Mucosa of stomach (tissue), 1 donor: ENCODE measurements around the gene C3.

ENCODE experiments used
- H3K27me3 ChIP-seq: one replicate; pipeline ENCODE4 v1.7.0; 2013; ENCODE audit warnings: mild to moderate bottlenecking, low read length; ENCODE audit not compliant: control insufficient read depth, insufficient read depth
- H3K36me3 ChIP-seq: one replicate; pipeline ENCODE4 v1.7.0; 2013; ENCODE audit warnings: low read length; ENCODE audit not compliant: control insufficient read depth, insufficient read depth
- H3K4me1 ChIP-seq: one replicate; pipeline ENCODE4 v1.7.0; 2013; ENCODE audit warnings: mild to moderate bottlenecking, low read length; ENCODE audit not compliant: control insufficient read depth, insufficient read depth
- H3K4me3 ChIP-seq: one replicate; pipeline ENCODE4 v1.7.0; 2013; ENCODE audit warnings: low read length
- H3K9ac ChIP-seq: one replicate; pipeline ENCODE4 v1.7.0; 2013; ENCODE audit warnings: mild to moderate bottlenecking, low read length, moderate library complexity
- H3K9me3 ChIP-seq: one replicate; pipeline ENCODE4 v1.7.0; 2013; ENCODE audit warnings: mild to moderate bottlenecking, low read length, moderate library complexity; ENCODE audit not compliant: control insufficient read depth
- donor health status: Pancreatic carcinoma.

Gene C3

GRCh38 chr19:6690160-6690885 lies 30.1 kb downstream of the C3 start:
- H3K9me3 ChIP-seq, result no peaks in the 10 kb centered on the region
- H3K4me1 ChIP-seq, result no peaks in the 10 kb centered on the region
- no peak overlapping the region for H3K9ac ChIP-seq
- H3K36me3 ChIP-seq, result no peaks in the 10 kb centered on the region
- no peak overlapping the region for H3K4me3 ChIP-seq
- no peaks in the 10 kb centered on the region for H3K27me3 ChIP-seq

- Histone ChIP-seq H3K27me3 (no peaks in the 10 kb centered on the region), H3K4me1 (no peaks in the 10 kb centered on the region), H3K4me3 (no peak overlapping the region), H3K9ac (no peak overlapping the region), H3K9me3 (no peaks in the 10 kb centered on the region), H3K36me3 (no peaks in the 10 kb centered on the region)
These were observed 33.3 kb downstream of the C3 start for GRCh38 chr19:6687114-6687513.

DNA sequence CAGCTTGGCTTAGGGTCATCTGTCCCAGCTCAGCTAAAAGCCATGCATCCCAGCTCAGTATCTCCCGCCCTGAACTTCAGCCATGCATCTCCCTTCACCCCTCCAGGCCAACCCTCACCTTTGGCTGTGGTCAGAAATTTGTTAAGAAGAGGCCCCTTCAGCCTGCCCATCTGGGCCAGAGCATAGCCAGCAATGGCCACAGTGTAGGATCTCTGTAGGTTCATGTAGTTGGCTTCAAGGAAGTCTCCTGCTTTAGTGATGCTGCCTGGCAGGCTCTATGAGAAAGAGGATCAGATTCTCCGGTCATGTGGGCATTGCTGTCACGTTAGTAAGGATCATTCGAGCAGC lies 33.8 kb downstream of the C3 start:
- Histone ChIP-seq H3K36me3 (no peaks in the 10 kb centered on the region), H3K4me1 (no peaks in the 10 kb centered on the region), H3K4me3 (no peak overlapping the region), H3K9me3 (no peaks in the 10 kb centered on the region), H3K27me3 (no peaks in the 10 kb centered on the region), H3K9ac (no peak overlapping the region)

DNA sequence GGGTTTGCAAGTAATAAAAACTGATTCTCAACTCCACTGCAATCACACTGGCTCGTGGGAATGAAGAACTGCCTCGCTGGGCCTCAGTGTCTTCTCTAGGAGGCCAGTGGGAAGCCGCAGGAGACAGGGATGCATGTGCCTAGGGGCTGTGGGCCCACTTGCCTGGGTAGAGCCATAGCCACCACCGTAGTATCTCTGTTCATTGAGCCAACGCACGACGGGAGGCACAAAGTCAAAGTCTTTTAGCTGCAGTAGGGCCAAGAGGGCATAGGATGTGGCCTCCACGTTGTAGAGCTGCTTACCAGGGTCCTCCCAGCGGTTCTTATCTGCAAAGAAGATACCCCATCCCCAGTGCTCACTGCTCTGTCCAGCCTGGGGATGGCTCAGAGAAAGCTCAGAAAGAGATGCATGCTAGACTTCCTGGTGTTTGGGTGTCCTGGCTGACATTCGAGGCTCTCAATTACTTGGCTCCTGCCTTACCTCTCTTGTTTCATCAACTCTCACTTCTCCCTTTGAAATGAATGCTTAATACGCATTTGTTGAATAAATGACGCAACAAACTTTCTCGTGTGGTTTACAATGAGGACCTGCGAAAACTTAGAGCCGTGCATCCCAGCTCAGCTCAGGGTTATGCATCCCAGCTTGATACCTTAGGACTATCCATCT lies 34.4 kb downstream of the C3 start:
- Histone ChIP-seq H3K4me3 (no peak overlapping the region), H3K36me3 (no peaks in the 10 kb centered on the region), H3K9me3 (no peaks in the 10 kb centered on the region), H3K9ac (no peak overlapping the region), H3K4me1 (no peaks in the 10 kb centered on the region), H3K27me3 (no peaks in the 10 kb centered on the region)

DNA sequence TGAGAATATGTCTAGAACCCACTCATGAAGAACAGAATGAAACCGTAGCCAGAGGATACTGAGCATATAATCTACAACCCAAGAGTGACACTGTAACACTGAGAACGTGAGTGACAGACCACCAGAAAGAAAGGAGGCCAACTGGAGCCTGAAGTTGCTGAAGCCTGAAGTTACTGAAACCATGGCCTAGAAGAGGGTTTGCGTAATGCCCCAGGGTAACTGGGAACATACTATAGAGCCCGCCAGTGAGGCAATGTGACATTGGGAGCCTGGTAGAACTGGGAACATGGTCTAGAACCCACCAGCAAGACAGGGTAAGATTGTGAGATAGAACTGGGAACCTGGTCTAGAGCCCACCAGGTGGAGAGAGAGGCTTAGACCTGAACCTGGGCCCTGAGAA lies 35.0 kb downstream of the C3 start:
- Histone ChIP-seq H3K4me3 (no peak overlapping the region), H3K4me1 (no peaks in the 10 kb centered on the region), H3K9me3 (no peaks in the 10 kb centered on the region), H3K27me3 (no peaks in the 10 kb centered on the region), H3K36me3 (no peaks in the 10 kb centered on the region), H3K9ac (no peak overlapping the region)

DNA sequence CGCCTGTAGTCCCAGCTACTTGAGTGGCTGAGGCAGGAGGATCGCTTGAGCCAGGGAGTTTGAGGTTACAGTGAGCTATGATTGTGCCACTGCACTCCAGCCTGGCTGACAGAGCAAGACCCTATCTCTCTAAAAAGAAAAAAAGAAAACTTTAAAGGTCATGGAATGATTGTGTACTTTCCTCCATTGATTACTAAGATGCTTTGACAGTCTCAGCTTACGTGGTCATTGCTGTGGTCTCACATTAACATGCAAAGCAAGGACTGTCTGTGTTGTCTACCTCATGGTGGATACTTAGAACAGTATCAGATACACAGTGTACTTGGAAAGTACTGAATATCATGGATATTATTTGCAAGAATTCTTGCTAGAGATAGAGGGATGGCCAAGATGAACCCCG lies 36.5 kb downstream of the C3 start:
- H3K9me3 ChIP-seq, result no peaks in the 10 kb centered on the region

GRCh38 chr19:6682607-6683128 lies 37.8 kb downstream of the C3 start:
- Histone ChIP-seq H3K4me1 (no peaks in the 10 kb centered on the region), H3K36me3 (no peaks in the 10 kb centered on the region), H3K4me3 (no peak overlapping the region), H3K9me3 (no peaks in the 10 kb centered on the region), H3K9ac (no peak overlapping the region), H3K27me3 (no peaks in the 10 kb centered on the region)

More for the DNA sequence above, 36.5 kb downstream of the C3 start:
- H3K36me3 ChIP-seq, result no peaks in the 10 kb centered on the region
- no peaks in the 10 kb centered on the region for H3K4me1 ChIP-seq
- H3K27me3 ChIP-seq, result no peaks in the 10 kb centered on the region
- H3K9ac ChIP-seq, result no peak overlapping the region
- H3K4me3 ChIP-seq, result no peak overlapping the region

DNA sequence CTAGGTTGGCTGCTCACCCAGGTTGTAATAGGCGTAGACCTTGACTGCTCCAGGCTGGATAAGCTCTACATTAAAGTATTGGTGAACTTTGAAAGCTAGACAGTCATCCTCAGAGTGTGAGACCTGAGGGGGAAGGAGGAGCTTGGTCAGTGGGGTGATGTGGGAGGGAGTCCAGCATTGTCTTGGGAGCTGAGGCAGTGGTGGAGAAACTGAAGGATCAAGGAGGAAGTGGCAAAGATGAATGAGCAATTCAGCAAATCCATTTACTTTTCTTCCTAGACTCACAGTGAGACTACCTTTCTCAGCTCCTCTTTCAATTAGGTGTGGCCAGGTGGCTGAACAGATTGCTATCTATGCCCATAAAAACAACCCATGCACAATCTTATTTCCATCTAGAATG lies 40.3 kb downstream of the C3 start:
- H3K36me3 ChIP-seq, result no peaks in the 10 kb centered on the region
- no peaks in the 10 kb centered on the region for H3K27me3 ChIP-seq
- H3K9me3 ChIP-seq, result no peaks in the 10 kb centered on the region
- no peak overlapping the region for H3K4me3 ChIP-seq
- H3K4me1 ChIP-seq, result no peaks in the 10 kb centered on the region
- no peak overlapping the region for H3K9ac ChIP-seq

DNA sequence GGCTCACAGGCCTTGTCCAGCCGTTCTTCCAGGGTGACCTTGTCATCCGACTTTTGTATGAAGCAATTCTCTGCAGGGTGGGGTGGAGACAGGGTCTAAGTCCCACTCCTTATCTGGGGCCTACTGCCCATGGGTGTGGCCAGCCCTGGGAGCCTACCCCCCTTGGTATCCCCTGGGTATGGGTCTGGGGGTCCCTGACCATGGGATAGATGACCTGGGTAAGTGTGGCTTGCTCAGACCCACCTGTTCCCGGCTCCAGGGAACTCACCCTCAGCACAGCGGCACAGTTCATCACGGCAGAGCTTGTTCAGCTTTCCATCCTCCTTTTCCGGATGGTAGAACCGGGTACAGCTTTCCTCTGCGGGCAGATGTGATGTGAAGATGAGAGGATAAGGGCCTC lies 41.3 kb downstream of the C3 start:
- Histone ChIP-seq H3K9me3 (no peaks in the 10 kb centered on the region), H3K9ac (no peak overlapping the region), H3K4me3 (no peak overlapping the region), H3K36me3 (no peaks in the 10 kb centered on the region), H3K27me3 (no peaks in the 10 kb centered on the region), H3K4me1 (no peaks in the 10 kb centered on the region)

DNA sequence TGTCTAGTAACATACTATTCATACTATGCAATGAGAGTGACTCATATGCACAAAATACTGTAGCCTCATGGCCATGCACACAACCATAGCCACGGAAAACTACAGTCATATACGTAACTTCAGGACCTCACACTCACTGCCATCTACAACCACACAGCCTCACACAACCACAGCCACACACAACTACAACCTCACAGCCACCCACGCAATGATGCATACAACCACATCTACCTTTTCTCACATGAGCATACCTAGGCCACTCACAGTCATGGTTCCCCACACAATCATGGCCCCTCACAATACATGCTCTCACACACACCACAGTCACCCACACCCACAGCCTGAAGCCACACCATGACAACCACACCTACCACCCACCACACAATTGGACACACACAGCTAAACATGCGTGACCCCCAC lies 41.8 kb downstream of the C3 start:
- Histone ChIP-seq H3K4me1 (no peaks in the 10 kb centered on the region), H3K9me3 (no peaks in the 10 kb centered on the region), H3K36me3 (no peaks in the 10 kb centered on the region), H3K27me3 (no peaks in the 10 kb centered on the region), H3K9ac (no peak overlapping the region), H3K4me3 (no peak overlapping the region)

DNA sequence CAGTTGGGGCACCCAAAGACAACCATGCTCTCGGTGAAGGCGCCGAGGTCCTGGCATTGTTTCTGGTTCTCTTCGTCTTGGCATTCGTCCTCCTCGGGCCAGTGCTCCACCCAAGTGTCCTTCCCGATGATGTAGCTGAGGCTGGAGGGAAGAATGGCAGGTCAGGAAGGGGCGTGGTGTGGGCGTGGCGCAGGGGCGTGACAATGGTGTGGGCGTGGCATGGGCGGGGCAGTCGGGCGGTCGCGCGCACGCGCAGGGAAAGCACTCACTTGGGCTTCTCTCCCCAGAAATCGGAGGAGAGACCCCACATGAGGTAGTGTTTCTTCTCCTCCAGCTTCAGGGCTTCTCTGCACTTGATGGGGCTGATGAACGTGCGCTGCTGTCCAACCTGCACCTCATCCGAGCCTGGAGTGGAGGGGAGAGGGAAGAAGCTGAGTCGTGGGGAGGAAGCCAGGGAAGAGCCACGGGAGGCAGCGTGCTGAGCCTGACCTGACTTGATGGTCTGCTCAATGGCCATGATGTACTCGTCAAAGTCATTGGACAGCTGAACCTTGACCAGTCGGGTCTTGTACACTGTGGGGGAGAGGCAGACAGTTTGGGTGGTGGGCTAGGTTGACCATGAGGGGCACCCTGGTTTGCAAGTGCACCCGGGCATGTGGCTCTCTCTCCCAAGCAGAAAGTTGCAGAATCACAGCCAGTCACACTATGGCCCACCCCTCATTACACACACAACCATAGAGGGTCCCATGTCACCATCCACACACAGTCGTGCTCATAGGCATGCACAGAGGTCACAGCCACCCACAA lies 42.4 kb downstream of the C3 start:
- H3K27me3 ChIP-seq, result no peaks in the 10 kb centered on the region
- H3K4me1 ChIP-seq, result no peaks in the 10 kb centered on the region
- H3K9me3 ChIP-seq, result no peaks in the 10 kb centered on the region
- H3K4me3 ChIP-seq, result no peak overlapping the region
- H3K9ac ChIP-seq, result no peak overlapping the region
- H3K36me3 ChIP-seq, result no peaks in the 10 kb centered on the region

GRCh38 chr19:6677495-6677882 lies 43.0 kb downstream of the C3 start:
- Histone ChIP-seq H3K4me3 (no peak overlapping the region), H3K9me3 (no peaks in the 10 kb centered on the region), H3K36me3 (no peaks in the 10 kb centered on the region), H3K27me3 (no peaks in the 10 kb centered on the region), H3K4me1 (no peaks in the 10 kb centered on the region), H3K9ac (no peak overlapping the region)
